GM21528 (cell line): ENCODE measurements around the gene ZGPAT.
A peak's percentile ranks its signal among the peaks of the same experiment; 100 is the strongest.
"Not testable (repeated sequence)": the region's sequence is repeated elsewhere in the genome, so short reads cannot be mapped to it uniquely, and the experiment has no call there.

Experiments
- ATAC-seq: cut with Tn5 transposase; IDR thresholded peaks from one replicate; pipeline ENCODE4 v1.9.1; 2021; ENCODE audit warnings: mild to moderate bottlenecking, moderate library complexity; ENCODE audit not compliant: unreplicated experiment, low FRiP score

ZGPAT gene

DNA sequence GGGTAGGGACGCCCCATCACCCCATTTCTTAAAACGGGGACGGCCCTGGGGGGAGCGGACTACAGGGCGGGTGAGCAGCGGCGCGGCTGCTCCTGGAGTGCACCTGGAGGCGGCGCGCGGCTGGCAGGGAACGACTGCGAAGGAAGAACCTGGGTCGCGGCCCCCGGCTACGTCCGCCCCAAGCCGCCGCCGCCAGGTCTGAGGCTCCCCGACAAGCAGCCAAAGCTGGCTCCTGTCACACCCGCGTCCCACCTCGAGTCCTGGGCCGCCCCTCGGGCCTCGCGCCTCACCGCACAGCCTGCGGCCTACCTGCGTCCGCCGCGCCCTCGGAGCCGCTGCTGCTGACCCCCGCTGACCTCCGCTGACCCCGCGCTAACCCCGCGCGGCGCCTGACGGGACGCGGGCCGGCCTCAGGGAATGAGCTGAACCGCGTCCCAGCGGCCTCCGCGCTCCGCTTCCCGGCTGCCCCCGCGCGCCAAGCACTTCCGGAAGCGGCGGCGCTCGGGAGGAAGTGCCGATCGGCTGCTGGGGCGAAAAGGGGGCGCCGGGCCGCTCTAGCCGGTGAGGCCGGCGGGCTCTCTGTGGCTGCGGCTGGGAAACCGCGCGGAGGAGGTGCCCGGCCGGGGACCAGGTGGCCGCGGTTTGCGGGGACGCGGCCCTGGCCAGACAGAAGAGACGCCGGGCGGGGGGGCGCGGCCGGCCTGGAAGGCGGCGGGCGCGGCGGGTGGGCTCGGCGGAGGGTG lies at the start of gene ZGPAT, which contains the start of gene ARFRP1:
ZGPAT (plus strand) TSS at position 482 of the 743 bp plus-strand sequence. CDS start 542 bp downstream, outside the sequence.
ARFRP1 (minus strand) TSS at position 419 of the 743 bp plus-strand sequence. CDS start 885 bp downstream, outside the sequence.
- ATAC-seq, result peak; percentile 59

GRCh38 chr20:63658749-63659187 lies 49.1 kb upstream of the ZGPAT start:
- peak; percentile 26 for ATAC-seq

- ATAC-seq, result no peak
These were observed 48.5 kb upstream of the ZGPAT start for GRCh38 chr20:63659370-63659769.

DNA sequence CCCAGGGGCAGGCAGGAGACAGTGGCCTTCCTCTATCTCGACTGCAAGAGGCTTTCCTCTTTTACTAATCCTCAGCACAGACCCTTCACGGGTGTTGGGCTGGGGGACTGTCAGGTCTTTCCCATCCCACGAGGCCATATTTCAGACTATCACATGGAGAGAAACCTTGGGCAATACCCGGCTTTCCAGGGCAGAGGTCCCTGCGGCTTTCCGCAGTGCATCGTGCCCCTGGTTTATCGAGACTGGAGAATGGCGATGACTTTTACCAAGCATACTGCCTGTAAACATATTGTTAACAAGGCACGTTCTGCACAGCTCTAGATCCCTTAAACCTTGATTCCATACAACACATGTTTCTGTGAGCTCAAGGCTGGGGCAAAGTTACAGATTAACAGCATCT lies 47.7 kb upstream of the ZGPAT start:
- not testable (repeated sequence) for ATAC-seq

- no peak for ATAC-seq
These were observed 47.2 kb upstream of the ZGPAT start for GRCh38 chr20:63660622-63661021.

- no peak for ATAC-seq
These were observed 46.7 kb upstream of the ZGPAT start for GRCh38 chr20:63661108-63661507.

DNA sequence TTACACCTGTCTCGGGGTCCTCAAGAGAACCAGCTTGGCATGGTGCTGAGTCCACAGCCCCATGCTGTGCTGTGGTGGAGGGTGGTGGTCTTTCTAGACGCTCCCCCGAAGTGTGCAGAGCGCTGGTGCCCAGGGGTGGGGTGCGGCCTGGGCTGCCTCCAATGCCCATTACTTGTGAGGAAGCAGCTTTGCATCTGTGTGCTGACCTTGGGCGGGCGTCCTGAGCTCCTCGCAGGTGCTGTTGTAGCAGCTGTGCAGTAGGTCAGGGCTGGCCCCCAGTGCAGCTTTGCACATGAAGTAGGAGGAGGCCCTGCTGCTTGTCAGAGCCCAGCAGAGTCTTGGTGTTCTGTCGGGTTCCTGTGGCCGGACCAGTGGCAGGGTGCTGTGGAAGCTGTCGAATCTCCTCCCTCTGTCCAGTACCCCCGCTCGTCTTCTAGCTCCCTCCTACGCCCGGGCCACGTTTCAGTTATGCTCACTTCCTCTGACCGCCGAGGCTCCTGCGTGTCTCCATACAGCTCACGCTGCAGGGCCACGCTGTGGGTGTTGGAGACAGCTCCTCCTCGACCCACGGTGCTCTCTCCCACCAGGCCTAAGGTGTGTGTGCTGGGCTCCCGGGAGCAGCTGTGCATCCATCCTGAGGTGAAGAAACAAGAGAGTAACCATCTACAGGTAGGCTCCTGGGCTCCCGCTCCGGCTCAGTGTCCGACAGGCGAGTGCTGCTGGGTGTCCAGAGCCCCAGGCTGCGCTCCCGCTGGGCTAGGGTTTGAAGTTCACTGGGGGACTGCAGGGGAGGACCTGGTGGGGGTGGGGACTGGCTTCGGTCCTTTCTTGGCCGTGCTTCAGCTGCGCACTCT lies 45.7 kb upstream of the ZGPAT start:
- no peak for ATAC-seq

DNA sequence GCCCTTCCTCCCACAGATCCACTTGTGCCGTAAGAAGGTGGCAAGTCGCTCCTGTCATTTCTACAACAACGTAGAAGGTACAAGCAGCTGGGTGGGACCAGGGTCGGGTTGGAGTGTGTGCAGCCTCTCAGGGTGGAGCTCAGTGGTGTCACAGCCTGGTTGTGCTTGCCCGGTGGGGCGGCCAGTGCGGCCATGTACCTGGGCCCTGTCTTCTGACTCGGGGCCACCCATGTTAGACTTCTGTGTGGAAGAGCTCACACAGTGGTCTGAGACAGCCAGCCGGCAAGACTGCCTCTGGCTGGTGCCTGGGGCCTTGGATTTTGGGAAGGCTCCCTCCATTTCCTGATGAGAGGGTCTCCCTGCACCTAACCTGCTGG lies 45.0 kb upstream of the ZGPAT start:
- ATAC-seq, result no peak

DNA sequence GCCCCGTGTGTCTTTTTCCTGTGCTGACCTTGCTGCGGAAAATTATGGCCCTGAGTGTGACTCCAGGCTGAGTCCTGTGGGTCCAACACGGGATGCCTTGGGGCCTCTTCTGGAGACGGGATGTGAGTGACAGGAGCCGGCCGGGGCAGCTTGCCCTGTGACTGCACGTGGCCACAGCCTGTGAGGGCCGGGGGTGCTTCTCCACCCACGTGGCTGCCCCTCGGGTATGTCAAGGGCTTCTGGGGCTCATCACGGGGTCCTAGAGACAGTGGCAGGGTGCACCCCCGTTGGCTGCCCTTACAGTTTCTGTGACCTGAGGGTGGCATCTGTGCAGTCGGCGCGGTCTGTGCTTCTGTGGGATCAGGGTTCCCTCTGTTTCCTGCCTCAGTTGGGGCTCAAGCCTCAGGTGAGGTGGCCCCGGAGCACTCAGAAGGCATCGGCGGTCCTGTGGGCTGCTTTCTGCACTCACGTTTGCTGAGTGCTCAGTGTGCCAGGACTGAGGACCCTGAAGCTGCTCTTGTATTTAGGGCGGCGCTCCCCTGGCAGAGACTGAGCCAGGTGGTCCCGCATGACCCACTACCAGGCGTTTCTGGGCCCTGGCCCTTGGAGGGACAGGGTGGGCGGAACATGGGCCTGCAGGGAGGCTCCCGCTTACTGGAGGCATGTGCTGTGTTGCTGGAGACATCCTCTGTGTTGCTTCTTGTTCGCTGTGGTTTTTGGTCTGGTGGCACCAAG lies 44.3 kb upstream of the ZGPAT start:
- ATAC-seq, result no peak

DNA sequence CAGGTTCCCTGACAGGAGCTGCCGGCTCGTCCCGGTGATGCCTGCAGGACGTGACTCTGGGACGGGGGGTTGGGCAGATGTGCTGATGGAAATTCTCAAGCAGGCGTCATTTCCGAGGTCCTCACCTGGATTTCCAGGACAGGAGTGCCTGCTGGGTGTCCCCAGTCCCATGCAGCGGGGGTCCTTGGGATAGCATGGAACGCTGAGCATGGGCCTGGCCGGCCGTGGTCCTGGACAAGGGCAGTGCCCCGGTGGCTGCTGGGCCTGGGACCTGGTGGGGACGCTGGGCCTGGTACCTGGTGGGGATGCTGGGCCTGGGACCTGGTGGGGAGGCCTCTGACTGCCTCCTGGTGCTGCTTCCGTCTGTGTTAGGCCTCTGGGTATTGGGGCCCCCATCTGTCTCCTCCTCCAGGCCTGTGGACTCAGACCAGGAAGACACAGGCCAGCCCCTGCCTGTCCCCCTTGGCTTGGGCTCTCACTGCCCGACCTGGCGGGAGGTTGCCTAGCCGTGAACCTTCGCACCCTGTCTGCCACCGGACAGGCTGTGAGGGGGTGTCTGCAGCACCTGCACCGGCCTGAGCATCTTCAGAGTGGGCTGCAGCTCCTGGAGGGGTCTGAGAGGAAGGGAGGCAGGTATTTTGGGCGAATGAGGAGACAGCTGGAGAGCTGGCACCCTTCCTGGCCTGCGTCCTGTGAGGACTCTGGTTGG lies 43.5 kb upstream of the ZGPAT start:
- no peak for ATAC-seq

- no peak for ATAC-seq
These were observed 42.8 kb upstream of the ZGPAT start for GRCh38 chr20:63664861-63665594.

DNA sequence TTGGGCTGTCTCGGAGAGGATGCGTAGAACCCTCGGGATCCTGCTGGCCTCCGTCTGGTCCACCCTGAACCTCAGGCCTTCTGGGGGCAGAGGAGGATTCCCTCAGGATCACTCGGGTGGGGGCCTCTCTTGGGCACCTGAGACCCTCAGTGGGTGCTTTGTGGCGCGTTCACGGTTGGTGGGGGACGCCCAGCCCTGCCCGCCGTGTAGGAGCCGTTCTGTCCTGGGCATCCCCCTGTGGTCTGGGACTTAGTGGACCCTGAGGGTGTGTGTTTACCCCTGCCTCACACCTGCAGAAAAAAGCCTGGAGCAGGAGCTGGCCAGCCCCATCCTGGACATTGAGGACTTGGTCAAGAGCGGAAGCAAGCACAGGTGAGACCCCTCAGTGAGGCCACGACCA lies 42.1 kb upstream of the ZGPAT start:
- no peak for ATAC-seq

DNA sequence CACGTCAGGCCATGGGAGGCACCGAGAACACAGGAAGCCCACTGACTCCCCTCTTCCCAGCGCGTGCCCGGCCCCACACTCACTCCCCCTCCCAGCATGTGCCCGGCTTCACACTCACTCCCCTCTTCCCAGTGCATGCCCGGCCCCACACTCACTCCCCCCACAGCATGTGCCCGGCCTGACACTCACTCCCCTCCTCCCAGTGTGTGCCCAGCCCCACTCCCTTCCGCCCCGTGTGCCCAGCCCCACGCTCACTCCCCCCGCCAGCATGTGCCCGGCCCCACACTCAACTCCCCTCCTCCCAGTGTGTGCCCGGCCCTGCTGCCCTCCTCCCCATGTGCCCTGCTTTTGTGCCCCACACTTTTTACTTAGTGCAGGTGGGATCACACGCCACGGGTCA lies 40.0 kb upstream of the ZGPAT start:
- ATAC-seq, result no peak

DNA sequence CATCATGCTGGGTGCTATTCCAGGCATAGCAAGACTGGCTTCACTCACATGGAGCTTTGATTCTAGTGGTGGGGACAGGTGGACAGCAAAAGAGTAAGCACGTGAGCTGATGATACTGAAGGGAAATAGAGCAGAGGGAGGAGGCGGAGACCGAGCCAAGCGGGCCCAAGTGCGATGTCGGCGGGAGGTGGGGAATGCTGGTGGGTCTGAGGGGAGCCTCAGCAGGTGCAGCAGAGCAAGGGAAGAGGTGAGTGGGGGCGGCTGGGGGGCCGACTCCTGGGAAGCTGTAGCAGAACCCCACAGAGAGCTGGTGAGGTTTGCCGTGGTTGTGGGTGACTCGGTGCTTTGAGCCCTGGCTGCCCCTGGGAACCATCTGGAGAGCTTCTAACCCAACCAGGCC lies 39.5 kb upstream of the ZGPAT start:
- no peak for ATAC-seq

DNA sequence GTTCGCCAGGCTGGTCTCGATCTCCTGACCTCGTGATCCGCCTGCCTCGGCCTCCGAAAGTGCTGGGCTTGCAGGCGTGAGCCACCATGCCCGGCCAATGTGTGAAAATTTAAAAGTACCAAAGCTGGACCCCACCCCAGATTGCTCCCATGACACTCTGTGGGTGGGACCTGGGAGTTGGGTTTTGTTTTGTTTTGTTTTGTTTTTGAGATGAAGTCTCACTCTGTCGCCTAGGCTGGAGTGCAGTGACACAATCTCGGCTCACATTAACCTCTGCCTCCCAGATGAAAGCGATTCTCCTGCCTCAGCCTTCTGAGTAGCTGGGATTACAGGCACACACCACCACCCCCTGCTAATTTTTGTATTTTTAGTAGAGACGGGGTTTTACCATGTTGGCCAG lies 36.1 kb upstream of the ZGPAT start:
- ATAC-seq, result not testable (repeated sequence)

- ATAC-seq, result no peak
These were observed 35.2 kb upstream of the ZGPAT start for GRCh38 chr20:63672666-63673065.

DNA sequence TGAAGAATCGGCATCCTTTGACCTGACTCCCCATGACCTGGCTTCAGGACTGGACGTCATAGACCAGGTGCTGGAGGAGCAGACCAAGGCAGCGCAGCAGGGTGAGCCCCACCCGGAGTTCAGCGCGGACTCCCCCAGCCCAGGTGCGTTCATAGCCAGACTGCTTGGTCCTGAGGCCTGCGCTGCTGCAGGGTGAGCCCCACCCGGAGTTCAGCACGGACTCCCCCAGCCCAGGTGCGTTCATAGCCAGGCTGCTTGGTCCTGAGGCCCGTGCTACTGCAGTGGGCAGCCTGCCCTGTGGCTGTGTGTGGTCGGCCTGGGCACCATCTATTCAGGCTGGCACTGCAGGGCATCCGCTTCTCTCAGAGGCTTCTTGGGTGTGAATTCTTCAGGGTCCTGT lies 33.9 kb upstream of the ZGPAT start:
- no peak for ATAC-seq

- ATAC-seq, result no peak
These were observed 32.0 kb upstream of the ZGPAT start for GRCh38 chr20:63675681-63676368.

GRCh38 chr20:63678071-63678470 lies 29.8 kb upstream of the ZGPAT start:
- no peak for ATAC-seq
